ENCODE results near the gene POU2F1. TPM values are rescaled to one million over a fixed set of nuclear protein-coding genes. Genes with fewer than 3 reads are reported as not detected.

POU2F1 gene
- total and polyA plus RNA-seq, 4 donors: 0.93 to 10.5 (median 6.5) TPM

DNA sequence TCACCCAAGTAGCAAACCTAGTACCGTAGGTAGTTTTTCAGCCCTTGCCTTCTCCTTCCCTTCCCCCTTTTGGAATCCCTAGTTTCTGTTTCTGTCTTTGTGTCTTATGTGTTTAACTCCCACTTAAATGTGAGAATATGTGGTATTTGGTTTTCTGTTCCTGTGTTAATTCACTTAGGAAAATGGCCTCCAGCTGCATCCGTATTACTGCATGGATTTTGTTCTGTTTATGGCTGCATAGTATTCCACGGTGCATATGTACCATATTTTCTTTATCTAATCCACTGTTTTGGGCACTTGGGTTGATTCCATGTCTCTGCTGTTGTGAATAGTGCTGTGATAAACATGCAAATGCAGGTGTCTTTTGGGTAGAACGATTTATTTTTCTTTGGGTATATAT, 138.6 kb downstream of the POU2F1 start:
- Histone ChIP-seq H3K36me3 (ENCODE audit: control insufficient read depth in 4 of 4, insufficient read depth in 3 of 4, low read depth in 1 of 4, low read length in 3 of 4) (no peaks in the 10 kb centered on the region), H3K9me3 (ENCODE audit: control insufficient read depth in 4 of 4, low read length in 3 of 4) (no peaks in the 10 kb centered on the region), H3K9ac (ENCODE audit: low read depth in 1 of 2, low read length in 2 of 2) (no peak overlapping the region), H3K27ac (ENCODE audit: low read depth in 1 of 2, low read length in 2 of 2) (no peak overlapping the region), H3K4me1 (ENCODE audit: control insufficient read depth in 4 of 4, insufficient read depth in 4 of 4, low read length in 3 of 4) (no peaks in the 10 kb centered on the region), H3K4me3 (ENCODE audit: low read depth in 1 of 3, low read length in 3 of 3) (no peak overlapping the region), H3K27me3 (ENCODE audit: control insufficient read depth in 4 of 4, insufficient read depth in 4 of 4, low read length in 3 of 4) (no peaks in the 10 kb centered on the region)
- no peak for TF ChIP-seq TAF1 (conservative IDR thresholded peaks at IDR 0.05)
- TF ChIP-seq, protein P1, sequence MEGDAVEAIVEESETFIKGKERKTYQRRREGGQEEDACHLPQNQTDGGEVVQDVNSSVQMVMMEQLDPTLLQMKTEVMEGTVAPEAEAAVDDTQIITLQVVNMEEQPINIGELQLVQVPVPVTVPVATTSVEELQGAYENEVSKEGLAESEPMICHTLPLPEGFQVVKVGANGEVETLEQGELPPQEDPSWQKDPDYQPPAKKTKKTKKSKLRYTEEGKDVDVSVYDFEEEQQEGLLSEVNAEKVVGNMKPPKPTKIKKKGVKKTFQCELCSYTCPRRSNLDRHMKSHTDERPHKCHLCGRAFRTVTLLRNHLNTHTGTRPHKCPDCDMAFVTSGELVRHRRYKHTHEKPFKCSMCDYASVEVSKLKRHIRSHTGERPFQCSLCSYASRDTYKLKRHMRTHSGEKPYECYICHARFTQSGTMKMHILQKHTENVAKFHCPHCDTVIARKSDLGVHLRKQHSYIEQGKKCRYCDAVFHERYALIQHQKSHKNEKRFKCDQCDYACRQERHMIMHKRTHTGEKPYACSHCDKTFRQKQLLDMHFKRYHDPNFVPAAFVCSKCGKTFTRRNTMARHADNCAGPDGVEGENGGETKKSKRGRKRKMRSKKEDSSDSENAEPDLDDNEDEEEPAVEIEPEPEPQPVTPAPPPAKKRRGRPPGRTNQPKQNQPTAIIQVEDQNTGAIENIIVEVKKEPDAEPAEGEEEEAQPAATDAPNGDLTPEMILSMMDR (IDR thresholded peaks at IDR 0.05; ENCODE audit: low read depth, low read length, missing input control): no peak
- no peak for TF ChIP-seq JUND (IDR thresholded peaks at IDR 0.05)
- TF ChIP-seq SP1 (IDR thresholded peaks at IDR 0.05): no peak
- no peak for TF ChIP-seq RXRA (IDR thresholded peaks at IDR 0.05)
- no peak for TF ChIP-seq GABPA (IDR thresholded peaks at IDR 0.05 in 1 of 2, conservative IDR thresholded peaks at IDR 0.05 in 1 of 2)
- TF ChIP-seq, protein P2, sequence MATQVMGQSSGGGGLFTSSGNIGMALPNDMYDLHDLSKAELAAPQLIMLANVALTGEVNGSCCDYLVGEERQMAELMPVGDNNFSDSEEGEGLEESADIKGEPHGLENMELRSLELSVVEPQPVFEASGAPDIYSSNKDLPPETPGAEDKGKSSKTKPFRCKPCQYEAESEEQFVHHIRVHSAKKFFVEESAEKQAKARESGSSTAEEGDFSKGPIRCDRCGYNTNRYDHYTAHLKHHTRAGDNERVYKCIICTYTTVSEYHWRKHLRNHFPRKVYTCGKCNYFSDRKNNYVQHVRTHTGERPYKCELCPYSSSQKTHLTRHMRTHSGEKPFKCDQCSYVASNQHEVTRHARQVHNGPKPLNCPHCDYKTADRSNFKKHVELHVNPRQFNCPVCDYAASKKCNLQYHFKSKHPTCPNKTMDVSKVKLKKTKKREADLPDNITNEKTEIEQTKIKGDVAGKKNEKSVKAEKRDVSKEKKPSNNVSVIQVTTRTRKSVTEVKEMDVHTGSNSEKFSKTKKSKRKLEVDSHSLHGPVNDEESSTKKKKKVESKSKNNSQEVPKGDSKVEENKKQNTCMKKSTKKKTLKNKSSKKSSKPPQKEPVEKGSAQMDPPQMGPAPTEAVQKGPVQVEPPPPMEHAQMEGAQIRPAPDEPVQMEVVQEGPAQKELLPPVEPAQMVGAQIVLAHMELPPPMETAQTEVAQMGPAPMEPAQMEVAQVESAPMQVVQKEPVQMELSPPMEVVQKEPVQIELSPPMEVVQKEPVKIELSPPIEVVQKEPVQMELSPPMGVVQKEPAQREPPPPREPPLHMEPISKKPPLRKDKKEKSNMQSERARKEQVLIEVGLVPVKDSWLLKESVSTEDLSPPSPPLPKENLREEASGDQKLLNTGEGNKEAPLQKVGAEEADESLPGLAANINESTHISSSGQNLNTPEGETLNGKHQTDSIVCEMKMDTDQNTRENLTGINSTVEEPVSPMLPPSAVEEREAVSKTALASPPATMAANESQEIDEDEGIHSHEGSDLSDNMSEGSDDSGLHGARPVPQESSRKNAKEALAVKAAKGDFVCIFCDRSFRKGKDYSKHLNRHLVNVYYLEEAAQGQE (IDR thresholded peaks at IDR 0.05): no peak
- no peak for TF ChIP-seq FOXA1 (IDR thresholded peaks at IDR 0.05)
- TF ChIP-seq HNF4G (IDR thresholded peaks at IDR 0.05): no peak
- no peak for TF ChIP-seq NR2F2 (IDR thresholded peaks at IDR 0.05)
- TF ChIP-seq, protein P3, sequence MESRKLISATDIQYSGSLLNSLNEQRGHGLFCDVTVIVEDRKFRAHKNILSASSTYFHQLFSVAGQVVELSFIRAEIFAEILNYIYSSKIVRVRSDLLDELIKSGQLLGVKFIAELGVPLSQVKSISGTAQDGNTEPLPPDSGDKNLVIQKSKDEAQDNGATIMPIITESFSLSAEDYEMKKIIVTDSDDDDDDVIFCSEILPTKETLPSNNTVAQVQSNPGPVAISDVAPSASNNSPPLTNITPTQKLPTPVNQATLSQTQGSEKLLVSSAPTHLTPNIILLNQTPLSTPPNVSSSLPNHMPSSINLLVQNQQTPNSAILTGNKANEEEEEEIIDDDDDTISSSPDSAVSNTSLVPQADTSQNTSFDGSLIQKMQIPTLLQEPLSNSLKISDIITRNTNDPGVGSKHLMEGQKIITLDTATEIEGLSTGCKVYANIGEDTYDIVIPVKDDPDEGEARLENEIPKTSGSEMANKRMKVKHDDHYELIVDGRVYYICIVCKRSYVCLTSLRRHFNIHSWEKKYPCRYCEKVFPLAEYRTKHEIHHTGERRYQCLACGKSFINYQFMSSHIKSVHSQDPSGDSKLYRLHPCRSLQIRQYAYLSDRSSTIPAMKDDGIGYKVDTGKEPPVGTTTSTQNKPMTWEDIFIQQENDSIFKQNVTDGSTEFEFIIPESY (IDR thresholded peaks at IDR 0.05): no peak
- no peak for DNase-seq (ENCODE audit: low spot score)
- 98% methylated on average over 4 of the region's 4 CpGs for WGBS

DNA sequence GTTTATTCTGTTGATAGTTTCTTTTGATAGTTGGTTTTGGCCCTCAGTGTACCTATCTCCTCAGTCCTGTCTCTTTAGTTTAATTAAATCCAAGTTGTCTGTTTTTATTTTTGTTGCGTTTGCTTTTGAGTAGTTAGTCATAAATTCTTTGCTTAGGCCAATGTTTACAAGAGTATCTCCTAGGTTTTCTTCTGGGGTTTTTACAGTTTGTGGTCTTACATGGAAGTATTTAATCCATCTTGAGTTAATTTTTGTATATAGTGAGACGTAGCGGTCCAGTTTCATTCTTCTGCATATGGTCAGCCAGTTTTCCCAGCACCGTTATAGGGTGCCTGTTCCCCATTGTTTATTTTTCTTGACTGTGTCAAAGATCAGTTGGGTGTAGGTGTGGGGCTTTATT, 139.4 kb downstream of the POU2F1 start:
- no peak for TF ChIP-seq TAF1 (conservative IDR thresholded peaks at IDR 0.05)
- no peak for TF ChIP-seq GABPA (IDR thresholded peaks at IDR 0.05 in 1 of 2, conservative IDR thresholded peaks at IDR 0.05 in 1 of 2)
- TF ChIP-seq FOXA2 (IDR thresholded peaks at IDR 0.05): no peak
- no peak for TF ChIP-seq SP1 (IDR thresholded peaks at IDR 0.05)
- no peak for TF ChIP-seq YY1 (IDR thresholded peaks at IDR 0.05)
- TF ChIP-seq HNF4G (IDR thresholded peaks at IDR 0.05): no peak
- TF ChIP-seq, protein P4, sequence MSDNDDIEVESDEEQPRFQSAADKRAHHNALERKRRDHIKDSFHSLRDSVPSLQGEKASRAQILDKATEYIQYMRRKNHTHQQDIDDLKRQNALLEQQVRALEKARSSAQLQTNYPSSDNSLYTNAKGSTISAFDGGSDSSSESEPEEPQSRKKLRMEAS (IDR thresholded peaks at IDR 0.05): no peak
- no peak for TF ChIP-seq ATF3 (IDR thresholded peaks at IDR 0.05)
- TF ChIP-seq FOXA1 (IDR thresholded peaks at IDR 0.05): no peak
- TF ChIP-seq JUND (IDR thresholded peaks at IDR 0.05): no peak
- TF ChIP-seq NR2F2 (IDR thresholded peaks at IDR 0.05): no peak
- TF ChIP-seq, protein P1 (IDR thresholded peaks at IDR 0.05; ENCODE audit: low read depth, low read length, missing input control): no peak
- no peak for TF ChIP-seq HNF4A (conservative IDR thresholded peaks at IDR 0.05)
- TF ChIP-seq, protein P3 (IDR thresholded peaks at IDR 0.05): no peak
- TF ChIP-seq RAD21 (IDR thresholded peaks at IDR 0.05): no peak
- no peak for TF ChIP-seq EGR1 (IDR thresholded peaks at IDR 0.05; ENCODE audit: low read depth in 2 of 2)
- H3K4me1 ChIP-seq (ENCODE audit: control insufficient read depth in 4 of 4, insufficient read depth in 4 of 4, low read length in 3 of 4): no peaks in the 10 kb centered on the region
- no peaks in the 10 kb centered on the region for H3K27me3 ChIP-seq (ENCODE audit: control insufficient read depth in 4 of 4, insufficient read depth in 4 of 4, low read length in 3 of 4)
- no peak for DNase-seq (ENCODE audit: low spot score)
- H3K9ac ChIP-seq (ENCODE audit: low read depth in 1 of 2, low read length in 2 of 2): no peak overlapping the region
- H3K36me3 ChIP-seq (ENCODE audit: control insufficient read depth in 4 of 4, insufficient read depth in 3 of 4, low read depth in 1 of 4, low read length in 3 of 4): peaks cover 0 to under 1% (median 0%) of the 10 kb centered on the region in 4 donors
- H3K27ac ChIP-seq (ENCODE audit: low read depth in 1 of 2, low read length in 2 of 2): no peak overlapping the region
- H3K9me3 ChIP-seq (ENCODE audit: control insufficient read depth in 4 of 4, low read length in 3 of 4): no peaks in the 10 kb centered on the region
- 80% methylated on average over 4 of the region's 4 CpGs for WGBS
- H3K4me3 ChIP-seq (ENCODE audit: low read depth in 1 of 3, low read length in 3 of 3): no peak overlapping the region
